LNCAP (cell line): ENCODE data around the gene ZG16.

ENCODE experiments used
- CTCF ChIP-seq: fragments of 450-650 bp; IDR thresholded peaks from 2 replicates; pipeline ENCODE4 v1.5.1; 2017; ENCODE audit warnings: mild to moderate bottlenecking

Gene ZG16

GRCh38 chr16:29765167-29766032 lies 12.7 kb upstream of the ZG16 start:
- no peak for TF ChIP-seq CTCF

GRCh38 chr16:29766571-29766970 lies 11.5 kb upstream of the ZG16 start:
- TF ChIP-seq CTCF: no peak

GRCh38 chr16:29767062-29767461 lies 11.0 kb upstream of the ZG16 start:
- no peak for TF ChIP-seq CTCF

GRCh38 chr16:29769507-29769906 lies 8.5 kb upstream of the ZG16 start:
- no peak for TF ChIP-seq CTCF

GRCh38 chr16:29770250-29770929 lies 7.7 kb upstream of the ZG16 start:
- no peak for TF ChIP-seq CTCF

GRCh38 chr16:29774730-29775129 lies 3.3 kb upstream of the ZG16 start:
- no peak for TF ChIP-seq CTCF

- TF ChIP-seq CTCF: no peak
Measured at GRCh38 chr16:29775742-29776408, 2.2 kb upstream of the ZG16 start.
